ENCODE measurements around the gene PRSS12. TPM values are rescaled to one million over a fixed set of nuclear protein-coding genes. Genes with fewer than 3 reads are reported as not detected.

The PRSS12 gene
- total and polyA plus RNA-seq, 2 experiments from 2014 or later = 5.5 to 12.9 TPM

DNA sequence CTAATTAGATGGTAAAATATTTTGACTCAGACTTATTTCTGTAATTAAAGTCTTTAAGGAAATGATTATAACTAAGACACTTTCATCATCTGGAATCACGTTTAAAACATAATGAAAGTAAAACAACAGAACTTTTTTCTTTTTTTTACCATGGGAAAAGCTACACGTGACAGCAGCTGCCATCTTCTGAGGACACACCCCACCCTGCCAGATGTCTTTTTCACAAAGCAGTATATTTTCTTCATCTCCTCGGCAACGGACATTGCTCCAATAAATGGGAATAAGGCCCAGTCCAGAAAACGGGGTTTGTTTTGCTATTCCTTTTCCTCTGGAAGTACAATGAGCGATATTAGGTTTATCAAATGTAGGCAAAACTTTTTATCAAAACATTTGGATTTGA lies 17.5 kb downstream of the PRSS12 start (continued):
- TF ChIP-seq STAT1 (IDR thresholded peaks at IDR 0.05; ENCODE audit: unreplicated experiment) = no peak
- TF ChIP-seq, protein P1, sequence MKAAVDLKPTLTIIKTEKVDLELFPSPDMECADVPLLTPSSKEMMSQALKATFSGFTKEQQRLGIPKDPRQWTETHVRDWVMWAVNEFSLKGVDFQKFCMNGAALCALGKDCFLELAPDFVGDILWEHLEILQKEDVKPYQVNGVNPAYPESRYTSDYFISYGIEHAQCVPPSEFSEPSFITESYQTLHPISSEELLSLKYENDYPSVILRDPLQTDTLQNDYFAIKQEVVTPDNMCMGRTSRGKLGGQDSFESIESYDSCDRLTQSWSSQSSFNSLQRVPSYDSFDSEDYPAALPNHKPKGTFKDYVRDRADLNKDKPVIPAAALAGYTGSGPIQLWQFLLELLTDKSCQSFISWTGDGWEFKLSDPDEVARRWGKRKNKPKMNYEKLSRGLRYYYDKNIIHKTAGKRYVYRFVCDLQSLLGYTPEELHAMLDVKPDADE (IDR thresholded peaks at IDR 0.05) = no peak
- TF ChIP-seq, protein P2, sequence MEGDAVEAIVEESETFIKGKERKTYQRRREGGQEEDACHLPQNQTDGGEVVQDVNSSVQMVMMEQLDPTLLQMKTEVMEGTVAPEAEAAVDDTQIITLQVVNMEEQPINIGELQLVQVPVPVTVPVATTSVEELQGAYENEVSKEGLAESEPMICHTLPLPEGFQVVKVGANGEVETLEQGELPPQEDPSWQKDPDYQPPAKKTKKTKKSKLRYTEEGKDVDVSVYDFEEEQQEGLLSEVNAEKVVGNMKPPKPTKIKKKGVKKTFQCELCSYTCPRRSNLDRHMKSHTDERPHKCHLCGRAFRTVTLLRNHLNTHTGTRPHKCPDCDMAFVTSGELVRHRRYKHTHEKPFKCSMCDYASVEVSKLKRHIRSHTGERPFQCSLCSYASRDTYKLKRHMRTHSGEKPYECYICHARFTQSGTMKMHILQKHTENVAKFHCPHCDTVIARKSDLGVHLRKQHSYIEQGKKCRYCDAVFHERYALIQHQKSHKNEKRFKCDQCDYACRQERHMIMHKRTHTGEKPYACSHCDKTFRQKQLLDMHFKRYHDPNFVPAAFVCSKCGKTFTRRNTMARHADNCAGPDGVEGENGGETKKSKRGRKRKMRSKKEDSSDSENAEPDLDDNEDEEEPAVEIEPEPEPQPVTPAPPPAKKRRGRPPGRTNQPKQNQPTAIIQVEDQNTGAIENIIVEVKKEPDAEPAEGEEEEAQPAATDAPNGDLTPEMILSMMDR (conservative IDR thresholded peaks at IDR 0.05; ENCODE audit: low read depth in 2 of 2) = no peak

DNA sequence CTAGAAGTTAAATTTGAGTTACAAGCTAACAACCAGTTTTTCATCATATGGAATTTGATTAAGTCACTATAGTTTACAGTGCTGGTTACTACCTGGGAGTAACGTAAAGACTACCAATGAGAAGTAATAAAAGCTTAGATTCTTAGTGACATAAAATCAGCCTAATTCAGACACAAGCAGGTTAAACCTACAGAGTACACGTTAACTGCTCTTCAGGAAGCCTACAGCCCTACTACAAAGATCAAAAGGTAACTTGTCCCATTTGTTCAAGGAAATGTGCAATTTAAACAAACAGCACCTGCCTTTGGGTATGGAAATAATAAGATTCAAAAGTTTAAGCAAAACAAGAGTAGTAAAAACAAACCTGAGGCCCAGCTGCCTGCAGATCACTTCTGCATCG lies 21.5 kb downstream of the PRSS12 start:
- no peak overlapping the region for H3K4me3 ChIP-seq

DNA sequence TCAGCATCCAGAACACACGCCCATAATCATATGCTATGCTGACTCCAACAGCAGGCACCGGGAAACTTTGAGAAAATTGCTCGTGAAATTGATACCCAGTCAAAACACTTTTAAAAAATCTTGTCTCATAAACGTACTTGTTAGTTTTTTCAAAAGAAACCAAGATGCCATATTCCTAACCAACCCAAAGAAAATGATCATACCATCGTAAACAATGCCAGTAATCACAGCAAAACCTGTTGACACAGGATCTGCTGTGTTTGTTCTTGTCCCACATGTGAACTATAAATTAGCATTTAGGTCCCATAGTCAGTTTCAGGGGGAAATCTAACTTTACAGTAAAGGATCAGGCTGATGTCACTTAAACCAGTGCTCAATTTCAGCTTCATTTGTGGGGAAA lies 23.0 kb downstream of the PRSS12 start:
- no peaks in the 10 kb centered on the region for H3K27me3 ChIP-seq (ENCODE audit: insufficient read depth)
- H3K4me3 ChIP-seq = no peak overlapping the region
- H3K4me1 Mint-ChIP-seq = peaks cover 19% of the 10 kb centered on the region
- H3K27me3 Mint-ChIP-seq (ENCODE audit: insufficient read depth, low read depth, poor library complexity) = peaks cover 2% of the 10 kb centered on the region
- no peaks in the 10 kb centered on the region for H3K9me2 ChIP-seq (ENCODE audit: insufficient read depth)
- no peak overlapping the region for H3K4me2 ChIP-seq
- H3K36me3 ChIP-seq (ENCODE audit: insufficient read depth) = no peaks in the 10 kb centered on the region
- no peak overlapping the region for H3K4me3 Mint-ChIP-seq
- H3K79me2 ChIP-seq (replicated peaks; ENCODE audit: insufficient read depth) = no peaks in the 10 kb centered on the region
- ATAC-seq = no peak
- H3K27ac Mint-ChIP-seq = no peak overlapping the region
- TF ChIP-seq ZNF114 (CRISPR knock-in tag; IDR thresholded peaks at IDR 0.05) (no peak), JUNB (IDR thresholded peaks at IDR 0.05; ENCODE audit: unreplicated experiment) (no peak), EZH2 (IDR thresholded peaks at IDR 0.05; ENCODE audit: low read depth, unreplicated experiment) (no peak), POLR2AphosphoS5 (IDR thresholded peaks at IDR 0.05; ENCODE audit: low read depth) (no peak)
- TF ChIP-seq, protein P1 (IDR thresholded peaks at IDR 0.05) = no peak
- TF ChIP-seq, protein P3, sequence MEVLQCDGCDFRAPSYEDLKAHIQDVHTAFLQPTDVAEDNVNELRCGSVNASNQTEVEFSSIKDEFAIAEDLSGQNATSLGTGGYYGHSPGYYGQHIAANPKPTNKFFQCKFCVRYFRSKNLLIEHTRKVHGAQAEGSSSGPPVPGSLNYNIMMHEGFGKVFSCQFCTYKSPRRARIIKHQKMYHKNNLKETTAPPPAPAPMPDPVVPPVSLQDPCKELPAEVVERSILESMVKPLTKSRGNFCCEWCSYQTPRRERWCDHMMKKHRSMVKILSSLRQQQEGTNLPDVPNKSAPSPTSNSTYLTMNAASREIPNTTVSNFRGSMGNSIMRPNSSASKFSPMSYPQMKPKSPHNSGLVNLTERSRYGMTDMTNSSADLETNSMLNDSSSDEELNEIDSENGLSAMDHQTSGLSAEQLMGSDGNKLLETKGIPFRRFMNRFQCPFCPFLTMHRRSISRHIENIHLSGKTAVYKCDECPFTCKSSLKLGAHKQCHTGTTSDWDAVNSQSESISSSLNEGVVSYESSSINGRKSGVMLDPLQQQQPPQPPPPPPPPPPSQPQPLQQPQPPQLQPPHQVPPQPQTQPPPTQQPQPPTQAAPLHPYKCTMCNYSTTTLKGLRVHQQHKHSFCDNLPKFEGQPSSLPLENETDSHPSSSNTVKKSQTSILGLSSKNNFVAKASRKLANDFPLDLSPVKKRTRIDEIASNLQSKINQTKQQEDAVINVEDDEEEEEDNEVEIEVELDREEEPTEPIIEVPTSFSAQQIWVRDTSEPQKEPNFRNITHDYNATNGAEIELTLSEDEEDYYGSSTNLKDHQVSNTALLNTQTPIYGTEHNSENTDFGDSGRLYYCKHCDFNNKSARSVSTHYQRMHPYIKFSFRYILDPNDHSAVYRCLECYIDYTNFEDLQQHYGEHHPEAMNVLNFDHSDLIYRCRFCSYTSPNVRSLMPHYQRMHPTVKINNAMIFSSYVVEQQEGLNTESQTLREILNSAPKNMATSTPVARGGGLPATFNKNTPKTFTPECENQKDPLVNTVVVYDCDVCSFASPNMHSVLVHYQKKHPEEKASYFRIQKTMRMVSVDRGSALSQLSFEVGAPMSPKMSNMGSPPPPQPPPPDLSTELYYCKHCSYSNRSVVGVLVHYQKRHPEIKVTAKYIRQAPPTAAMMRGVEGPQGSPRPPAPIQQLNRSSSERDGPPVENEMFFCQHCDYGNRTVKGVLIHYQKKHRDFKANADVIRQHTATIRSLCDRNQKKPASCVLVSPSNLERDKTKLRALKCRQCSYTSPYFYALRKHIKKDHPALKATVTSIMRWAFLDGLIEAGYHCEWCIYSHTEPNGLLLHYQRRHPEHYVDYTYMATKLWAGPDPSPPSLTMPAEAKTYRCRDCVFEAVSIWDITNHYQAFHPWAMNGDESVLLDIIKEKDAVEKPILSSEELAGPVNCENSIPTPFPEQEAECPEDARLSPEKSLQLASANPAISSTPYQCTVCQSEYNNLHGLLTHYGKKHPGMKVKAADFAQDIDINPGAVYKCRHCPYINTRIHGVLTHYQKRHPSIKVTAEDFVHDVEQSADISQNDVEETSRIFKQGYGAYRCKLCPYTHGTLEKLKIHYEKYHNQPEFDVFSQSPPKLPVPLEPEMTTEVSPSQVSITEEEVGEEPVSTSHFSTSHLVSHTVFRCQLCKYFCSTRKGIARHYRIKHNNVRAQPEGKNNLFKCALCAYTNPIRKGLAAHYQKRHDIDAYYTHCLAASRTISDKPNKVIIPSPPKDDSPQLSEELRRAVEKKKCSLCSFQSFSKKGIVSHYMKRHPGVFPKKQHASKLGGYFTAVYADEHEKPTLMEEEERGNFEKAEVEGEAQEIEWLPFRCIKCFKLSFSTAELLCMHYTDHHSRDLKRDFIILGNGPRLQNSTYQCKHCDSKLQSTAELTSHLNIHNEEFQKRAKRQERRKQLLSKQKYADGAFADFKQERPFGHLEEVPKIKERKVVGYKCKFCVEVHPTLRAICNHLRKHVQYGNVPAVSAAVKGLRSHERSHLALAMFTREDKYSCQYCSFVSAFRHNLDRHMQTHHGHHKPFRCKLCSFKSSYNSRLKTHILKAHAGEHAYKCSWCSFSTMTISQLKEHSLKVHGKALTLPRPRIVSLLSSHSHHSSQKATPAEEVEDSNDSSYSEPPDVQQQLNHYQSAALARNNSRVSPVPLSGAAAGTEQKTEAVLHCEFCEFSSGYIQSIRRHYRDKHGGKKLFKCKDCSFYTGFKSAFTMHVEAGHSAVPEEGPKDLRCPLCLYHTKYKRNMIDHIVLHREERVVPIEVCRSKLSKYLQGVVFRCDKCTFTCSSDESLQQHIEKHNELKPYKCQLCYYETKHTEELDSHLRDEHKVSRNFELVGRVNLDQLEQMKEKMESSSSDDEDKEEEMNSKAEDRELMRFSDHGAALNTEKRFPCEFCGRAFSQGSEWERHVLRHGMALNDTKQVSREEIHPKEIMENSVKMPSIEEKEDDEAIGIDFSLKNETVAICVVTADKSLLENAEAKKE (CRISPR knock-in tag; IDR thresholded peaks at IDR 0.05) = no peak
- no peaks in the 10 kb centered on the region for H3F3A ChIP-seq (replicated peaks; ENCODE audit: low read depth)
- no peaks in the 10 kb centered on the region for H3K9me3 Mint-ChIP-seq
- peaks cover 18% of the 10 kb centered on the region for H3K4me1 ChIP-seq (ENCODE audit: insufficient read depth)
- no peak overlapping the region for H3K27ac ChIP-seq (ENCODE audit: low read depth)
- no peak overlapping the region for H2AFZ ChIP-seq
- DNase-seq (ENCODE audit: low spot score) = no peak
- H3K36me3 Mint-ChIP-seq (ENCODE audit: low read depth) = no peaks in the 10 kb centered on the region
- H4K20me1 ChIP-seq (replicated peaks; ENCODE audit: insufficient read depth) = no peaks in the 10 kb centered on the region

More for the DNA sequence above, 21.5 kb downstream of the PRSS12 start:
- H3K9me2 ChIP-seq (ENCODE audit: insufficient read depth) = no peaks in the 10 kb centered on the region
- DNase-seq (ENCODE audit: low spot score) (no peak), ATAC-seq (no peak)
- H3K4me1 ChIP-seq (ENCODE audit: insufficient read depth) = peaks cover 3% of the 10 kb centered on the region; the same call in 1 of the 2 replicates
- H3F3A ChIP-seq (replicated peaks; ENCODE audit: low read depth) = no peaks in the 10 kb centered on the region
- no peaks in the 10 kb centered on the region for H3K36me3 Mint-ChIP-seq (ENCODE audit: low read depth)
- H3K4me1 Mint-ChIP-seq = peaks cover 9% of the 10 kb centered on the region
- H3K4me3 Mint-ChIP-seq = no peak overlapping the region
- peaks cover 2% of the 10 kb centered on the region for H3K27me3 Mint-ChIP-seq (ENCODE audit: insufficient read depth, low read depth, poor library complexity)
- H4K20me1 ChIP-seq (replicated peaks; ENCODE audit: insufficient read depth) = no peaks in the 10 kb centered on the region
- no peaks in the 10 kb centered on the region for H3K9me3 Mint-ChIP-seq
- H3K27ac Mint-ChIP-seq = no peak overlapping the region
- no peak overlapping the region for H3K27ac ChIP-seq (ENCODE audit: low read depth)
- H2AFZ ChIP-seq = no peak overlapping the region
- TF ChIP-seq CREB1 (CRISPR knock-in tag; IDR thresholded peaks at IDR 0.05; ENCODE audit: low read depth) = no peak
- TF ChIP-seq EZH2 (IDR thresholded peaks at IDR 0.05; ENCODE audit: low read depth, unreplicated experiment) = no peak
- TF ChIP-seq JUNB (IDR thresholded peaks at IDR 0.05; ENCODE audit: unreplicated experiment) = no peak
- no peak for TF ChIP-seq NANOG (IDR thresholded peaks at IDR 0.05; ENCODE audit: borderline replicate concordance)
- TF ChIP-seq POLR2AphosphoS5 (IDR thresholded peaks at IDR 0.05; ENCODE audit: low read depth) = no peak
- no peaks in the 10 kb centered on the region for H3K79me2 ChIP-seq (replicated peaks; ENCODE audit: insufficient read depth)
- H3K4me2 ChIP-seq = no peak overlapping the region
- H3K36me3 ChIP-seq (ENCODE audit: insufficient read depth) = no peaks in the 10 kb centered on the region
- H3K27me3 ChIP-seq (ENCODE audit: insufficient read depth) = no peaks in the 10 kb centered on the region

All from GM23338 (cell line).